Activated T-cell treated with anti-CD3 and anti-CD28 coated beads, Interleukin-2, amount 50 U/mL, for 48 hours (primary cell): ENCODE results near the gene HEG1.

Source experiments
- DNase-seq, 2 experiments: peaks; one replicate each; pipeline ENCODE4 v3.0.0-alpha.2; 2020

HEG1 gene

GRCh38 chr3:125043599-125044151 is 12.1 kb downstream of the HEG1 start:
- DNase-seq, result no peak

- no peak for DNase-seq
Observed at GRCh38 chr3:125042725-125043406, 12.9 kb downstream of the HEG1 start.

GRCh38 chr3:125039131-125040100 is 16.4 kb downstream of the HEG1 start:
- no peak for DNase-seq

- DNase-seq, result no peak
Observed at GRCh38 chr3:125037498-125038150, 18.2 kb downstream of the HEG1 start.

- DNase-seq, result no peak
Observed at GRCh38 chr3:125035217-125035616, 20.6 kb downstream of the HEG1 start.

GRCh38 chr3:125033616-125034015 is 22.2 kb downstream of the HEG1 start:
- no peak for DNase-seq

- no peak for DNase-seq
Observed at GRCh38 chr3:125033135-125033534, 22.7 kb downstream of the HEG1 start.

- no peak for DNase-seq
Observed at GRCh38 chr3:125032683-125033082, 23.1 kb downstream of the HEG1 start.

GRCh38 chr3:125032100-125032643 is 23.6 kb downstream of the HEG1 start:
- DNase-seq, result no peak

- DNase-seq, result no peak
Observed at GRCh38 chr3:125031544-125031943, 24.3 kb downstream of the HEG1 start.

GRCh38 chr3:125028657-125029056 is 27.1 kb downstream of the HEG1 start:
- no peak for DNase-seq

GRCh38 chr3:125025642-125026041 is 30.2 kb downstream of the HEG1 start:
- DNase-seq, result no peak

- no peak for DNase-seq
Observed at GRCh38 chr3:125024817-125025216, 31.0 kb downstream of the HEG1 start.

GRCh38 chr3:125023833-125024555 is 31.8 kb downstream of the HEG1 start:
- no peak for DNase-seq

- no peak for DNase-seq
Observed at GRCh38 chr3:125022206-125022605, 33.6 kb downstream of the HEG1 start.

- no peak for DNase-seq
Observed at GRCh38 chr3:125019271-125019670, 36.5 kb downstream of the HEG1 start.

- no peak for DNase-seq
Observed at GRCh38 chr3:125017406-125017805, 38.4 kb downstream of the HEG1 start.

- DNase-seq, result no peak
Observed at GRCh38 chr3:125014570-125015179, 41.1 kb downstream of the HEG1 start.

- DNase-seq, result no peak
Observed at GRCh38 chr3:125013095-125013494, 42.7 kb downstream of the HEG1 start.

- DNase-seq, result no peak
Observed at GRCh38 chr3:125011941-125012340, 43.9 kb downstream of the HEG1 start.

- DNase-seq, result no peak
Observed at GRCh38 chr3:125010393-125010792, 45.4 kb downstream of the HEG1 start.

GRCh38 chr3:125008766-125009165 is 47.0 kb downstream of the HEG1 start:
- no peak for DNase-seq
